ENCODE results near the gene MUC4.
"Not testable (repeated sequence)": the region's sequence is repeated elsewhere in the genome, so short reads cannot be mapped to it uniquely, and the experiment has no call there.

MUC4 gene

GRCh38 chr3:195825191-195825588, 13.5 kb upstream of the MUC4 start:
- no peak overlapping the region for H3K4me3 ChIP-seq (ENCODE audit: low read length)
- H3K36me3 ChIP-seq (ENCODE audit: control insufficient read depth, insufficient read depth, low read length): no peaks in the 10 kb centered on the region
- H3K27me3 ChIP-seq (ENCODE audit: control insufficient read depth, insufficient read depth, low read length): peaks cover 2% of the 10 kb centered on the region
- H3K4me1 ChIP-seq (ENCODE audit: control insufficient read depth, insufficient read depth, low read length): no peaks in the 10 kb centered on the region
- H3K9ac ChIP-seq (ENCODE audit: low read length): no peak overlapping the region
- no peak overlapping the region for H3K27ac ChIP-seq (ENCODE audit: low read depth, low read length)

- H3K4me1 ChIP-seq (ENCODE audit: control insufficient read depth, insufficient read depth, low read length); H3K36me3 ChIP-seq (ENCODE audit: control insufficient read depth, insufficient read depth, low read length); H3K4me3 ChIP-seq (ENCODE audit: low read length); H3K9ac ChIP-seq (ENCODE audit: low read length); H3K27ac ChIP-seq (ENCODE audit: low read depth, low read length); H3K27me3 ChIP-seq (ENCODE audit: control insufficient read depth, insufficient read depth, low read length): not testable (repeated sequence)
Measured at GRCh38 chr3:195824425-195825190, 12.9 kb upstream of the MUC4 start.

- Histone ChIP-seq H3K4me3 (ENCODE audit: low read length) (no peak overlapping the region), H3K27ac (ENCODE audit: low read depth, low read length) (no peak overlapping the region), H3K36me3 (ENCODE audit: control insufficient read depth, insufficient read depth, low read length) (no peaks in the 10 kb centered on the region), H3K4me1 (ENCODE audit: control insufficient read depth, insufficient read depth, low read length) (no peaks in the 10 kb centered on the region), H3K27me3 (ENCODE audit: control insufficient read depth, insufficient read depth, low read length) (peaks cover 2% of the 10 kb centered on the region), H3K9ac (ENCODE audit: low read length) (no peak overlapping the region)
Measured at GRCh38 chr3:195823999-195824398, 12.3 kb upstream of the MUC4 start.

GRCh38 chr3:195823280-195823679, 11.6 kb upstream of the MUC4 start:
- Histone ChIP-seq H3K9ac (ENCODE audit: low read length) (no peak overlapping the region), H3K4me3 (ENCODE audit: low read length) (no peak overlapping the region), H3K27me3 (ENCODE audit: control insufficient read depth, insufficient read depth, low read length) (peaks cover 2% of the 10 kb centered on the region), H3K27ac (ENCODE audit: low read depth, low read length) (no peak overlapping the region), H3K36me3 (ENCODE audit: control insufficient read depth, insufficient read depth, low read length) (no peaks in the 10 kb centered on the region), H3K4me1 (ENCODE audit: control insufficient read depth, insufficient read depth, low read length) (no peaks in the 10 kb centered on the region)

GRCh38 chr3:195822131-195822696, 10.5 kb upstream of the MUC4 start:
- H3K4me3 ChIP-seq (ENCODE audit: low read length): no peak overlapping the region
- peaks cover 2% of the 10 kb centered on the region for H3K27me3 ChIP-seq (ENCODE audit: control insufficient read depth, insufficient read depth, low read length)
- no peaks in the 10 kb centered on the region for H3K36me3 ChIP-seq (ENCODE audit: control insufficient read depth, insufficient read depth, low read length)
- no peak overlapping the region for H3K27ac ChIP-seq (ENCODE audit: low read depth, low read length)
- H3K9ac ChIP-seq (ENCODE audit: low read length): no peak overlapping the region
- H3K4me1 ChIP-seq (ENCODE audit: control insufficient read depth, insufficient read depth, low read length): no peaks in the 10 kb centered on the region

GRCh38 chr3:195821403-195822130, 9.8 kb upstream of the MUC4 start:
- H3K27me3 ChIP-seq (ENCODE audit: control insufficient read depth, insufficient read depth, low read length): peaks cover 2% of the 10 kb centered on the region
- no peak overlapping the region for H3K4me3 ChIP-seq (ENCODE audit: low read length)

GRCh38 chr3:195820901-195821300, 9.2 kb upstream of the MUC4 start:
- Histone ChIP-seq H3K9ac (ENCODE audit: low read length) (no peak overlapping the region), H3K4me3 (ENCODE audit: low read length) (no peak overlapping the region), H3K36me3 (ENCODE audit: control insufficient read depth, insufficient read depth, low read length) (no peaks in the 10 kb centered on the region), H3K27me3 (ENCODE audit: control insufficient read depth, insufficient read depth, low read length) (peaks cover 2% of the 10 kb centered on the region), H3K4me1 (ENCODE audit: control insufficient read depth, insufficient read depth, low read length) (no peaks in the 10 kb centered on the region), H3K27ac (ENCODE audit: low read depth, low read length) (no peak overlapping the region)

More at GRCh38 chr3:195821403-195822130, 9.8 kb upstream of the MUC4 start:
- Histone ChIP-seq H3K4me1 (ENCODE audit: control insufficient read depth, insufficient read depth, low read length) (no peaks in the 10 kb centered on the region), H3K36me3 (ENCODE audit: control insufficient read depth, insufficient read depth, low read length) (no peaks in the 10 kb centered on the region), H3K27ac (ENCODE audit: low read depth, low read length) (no peak overlapping the region), H3K9ac (ENCODE audit: low read length) (no peak overlapping the region)

GRCh38 chr3:195820186-195820585, 8.5 kb upstream of the MUC4 start:
- Histone ChIP-seq H3K4me3 (ENCODE audit: low read length) (no peak overlapping the region), H3K27ac (ENCODE audit: low read depth, low read length) (no peak overlapping the region), H3K27me3 (ENCODE audit: control insufficient read depth, insufficient read depth, low read length) (peaks cover 2% of the 10 kb centered on the region), H3K36me3 (ENCODE audit: control insufficient read depth, insufficient read depth, low read length) (no peaks in the 10 kb centered on the region), H3K4me1 (ENCODE audit: control insufficient read depth, insufficient read depth, low read length) (no peaks in the 10 kb centered on the region), H3K9ac (ENCODE audit: low read length) (no peak overlapping the region)

GRCh38 chr3:195818301-195818700, 6.6 kb upstream of the MUC4 start:
- Histone ChIP-seq H3K27ac (ENCODE audit: low read depth, low read length) (no peak overlapping the region), H3K4me3 (ENCODE audit: low read length) (no peak overlapping the region), H3K36me3 (ENCODE audit: control insufficient read depth, insufficient read depth, low read length) (no peaks in the 10 kb centered on the region), H3K9ac (ENCODE audit: low read length) (no peak overlapping the region), H3K27me3 (ENCODE audit: control insufficient read depth, insufficient read depth, low read length) (peaks cover 2% of the 10 kb centered on the region), H3K4me1 (ENCODE audit: control insufficient read depth, insufficient read depth, low read length) (no peaks in the 10 kb centered on the region)

- Histone ChIP-seq H3K4me1 (ENCODE audit: control insufficient read depth, insufficient read depth, low read length) (no peaks in the 10 kb centered on the region), H3K9ac (ENCODE audit: low read length) (no peak overlapping the region), H3K36me3 (ENCODE audit: control insufficient read depth, insufficient read depth, low read length) (no peaks in the 10 kb centered on the region), H3K27me3 (ENCODE audit: control insufficient read depth, insufficient read depth, low read length) (peaks cover 2% of the 10 kb centered on the region), H3K4me3 (ENCODE audit: low read length) (no peak overlapping the region), H3K27ac (ENCODE audit: low read depth, low read length) (no peak overlapping the region)
Measured at GRCh38 chr3:195817578-195818135, 5.9 kb upstream of the MUC4 start.

GRCh38 chr3:195816276-195816913, 4.7 kb upstream of the MUC4 start:
- not testable (repeated sequence) for H3K36me3 ChIP-seq (ENCODE audit: control insufficient read depth, insufficient read depth, low read length); H3K27ac ChIP-seq (ENCODE audit: low read depth, low read length); H3K27me3 ChIP-seq (ENCODE audit: control insufficient read depth, insufficient read depth, low read length)

GRCh38 chr3:195815169-195815771, 3.5 kb upstream of the MUC4 start:
- H3K36me3 ChIP-seq (ENCODE audit: control insufficient read depth, insufficient read depth, low read length): no peaks in the 10 kb centered on the region
- H3K9ac ChIP-seq (ENCODE audit: low read length): no peak overlapping the region
- H3K27ac ChIP-seq (ENCODE audit: low read depth, low read length): no peak overlapping the region
- H3K4me1 ChIP-seq (ENCODE audit: control insufficient read depth, insufficient read depth, low read length): no peaks in the 10 kb centered on the region
- no peaks in the 10 kb centered on the region for H3K27me3 ChIP-seq (ENCODE audit: control insufficient read depth, insufficient read depth, low read length)
- H3K4me3 ChIP-seq (ENCODE audit: low read length): no peak overlapping the region

More at GRCh38 chr3:195816276-195816913, 4.7 kb upstream of the MUC4 start:
- H3K4me1 ChIP-seq (ENCODE audit: control insufficient read depth, insufficient read depth, low read length); H3K9ac ChIP-seq (ENCODE audit: low read length); H3K4me3 ChIP-seq (ENCODE audit: low read length): not testable (repeated sequence)
